NB4 (cell line): ENCODE measurements around the gene BMP7.
A peak's percentile ranks its signal among the peaks of the same experiment; 100 is the strongest.

Experiments
- DNase-seq: peaks from one replicate; pipeline ENCODE4 v3.0.0; 2010; ENCODE audit warnings: low read depth
- H3K4me3 ChIP-seq: one replicate; pipeline ENCODE4 v1.5.1; 2011; ENCODE audit warnings: mild to moderate bottlenecking, low read depth, low read length, moderate library complexity
- MYC ChIP-seq: IDR thresholded peaks from 2 replicates; pipeline ENCODE4 v1.6.1; 2011; ENCODE audit warnings: low read depth, low read length
- POLR2A ChIP-seq: IDR thresholded peaks from 2 replicates; pipeline ENCODE4 v1.6.1; 2011; ENCODE audit warnings: mild to moderate bottlenecking; ENCODE audit not compliant: insufficient read length; ENCODE audit errors: extremely low read depth
- TF ChIP-seq, protein P1 (sequence below): IDR thresholded peaks from 2 replicates; pipeline ENCODE4 v1.6.1; 2011; ENCODE audit warnings: low read depth, low read length
- TF ChIP-seq, protein P2 (sequence below): IDR thresholded peaks from one replicate; pipeline ENCODE4 v1.5.1; 2012; ENCODE audit warnings: low read depth, low read length

Gene BMP7

DNA sequence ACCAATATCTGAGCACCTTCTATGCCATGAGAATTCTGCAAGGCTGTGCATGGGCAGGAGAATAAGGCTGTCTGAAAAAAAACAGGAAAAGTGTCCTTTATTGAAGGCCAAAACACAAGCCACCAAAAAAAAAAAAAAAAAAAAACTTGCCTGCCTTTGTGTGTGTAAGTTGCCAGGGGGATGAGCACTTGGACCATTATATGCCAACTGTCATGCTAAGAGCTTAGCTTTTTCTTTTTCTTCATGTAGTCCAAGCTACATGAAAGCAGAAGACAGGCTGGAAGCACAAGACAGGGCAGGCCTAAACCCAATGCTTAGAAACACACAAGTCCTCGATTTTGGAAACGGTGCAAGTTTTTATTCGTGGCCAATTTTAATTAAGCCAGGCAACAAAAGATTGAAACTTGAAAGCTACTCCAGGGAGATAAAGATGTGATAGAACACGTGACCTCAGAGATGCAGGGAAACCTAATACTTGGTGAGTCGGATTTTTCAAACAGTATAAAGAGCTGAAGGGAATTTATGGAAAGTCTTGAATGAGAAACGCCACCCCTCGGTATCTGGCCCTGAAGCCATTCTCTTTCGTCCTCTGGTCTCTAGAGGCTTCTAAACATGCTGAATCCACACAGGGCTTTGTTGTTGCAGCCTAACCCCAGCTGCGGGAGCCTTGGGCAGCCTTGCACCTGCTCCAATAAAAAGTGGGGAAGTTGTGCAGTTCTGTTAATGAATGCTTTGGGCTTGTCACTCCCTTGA, 8.6 kb downstream of the BMP7 start:
- TF ChIP-seq POLR2A (no peak), MYC (no peak)
- TF ChIP-seq, protein P1, sequence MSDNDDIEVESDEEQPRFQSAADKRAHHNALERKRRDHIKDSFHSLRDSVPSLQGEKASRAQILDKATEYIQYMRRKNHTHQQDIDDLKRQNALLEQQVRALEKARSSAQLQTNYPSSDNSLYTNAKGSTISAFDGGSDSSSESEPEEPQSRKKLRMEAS, result peak; percentile 18; the same call in 1 of the 2 replicates
- TF ChIP-seq, protein P2, sequence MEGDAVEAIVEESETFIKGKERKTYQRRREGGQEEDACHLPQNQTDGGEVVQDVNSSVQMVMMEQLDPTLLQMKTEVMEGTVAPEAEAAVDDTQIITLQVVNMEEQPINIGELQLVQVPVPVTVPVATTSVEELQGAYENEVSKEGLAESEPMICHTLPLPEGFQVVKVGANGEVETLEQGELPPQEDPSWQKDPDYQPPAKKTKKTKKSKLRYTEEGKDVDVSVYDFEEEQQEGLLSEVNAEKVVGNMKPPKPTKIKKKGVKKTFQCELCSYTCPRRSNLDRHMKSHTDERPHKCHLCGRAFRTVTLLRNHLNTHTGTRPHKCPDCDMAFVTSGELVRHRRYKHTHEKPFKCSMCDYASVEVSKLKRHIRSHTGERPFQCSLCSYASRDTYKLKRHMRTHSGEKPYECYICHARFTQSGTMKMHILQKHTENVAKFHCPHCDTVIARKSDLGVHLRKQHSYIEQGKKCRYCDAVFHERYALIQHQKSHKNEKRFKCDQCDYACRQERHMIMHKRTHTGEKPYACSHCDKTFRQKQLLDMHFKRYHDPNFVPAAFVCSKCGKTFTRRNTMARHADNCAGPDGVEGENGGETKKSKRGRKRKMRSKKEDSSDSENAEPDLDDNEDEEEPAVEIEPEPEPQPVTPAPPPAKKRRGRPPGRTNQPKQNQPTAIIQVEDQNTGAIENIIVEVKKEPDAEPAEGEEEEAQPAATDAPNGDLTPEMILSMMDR, result no peak
- DNase-seq, result peak; percentile 68
- H3K4me3 ChIP-seq, result no peak overlapping the region

DNA sequence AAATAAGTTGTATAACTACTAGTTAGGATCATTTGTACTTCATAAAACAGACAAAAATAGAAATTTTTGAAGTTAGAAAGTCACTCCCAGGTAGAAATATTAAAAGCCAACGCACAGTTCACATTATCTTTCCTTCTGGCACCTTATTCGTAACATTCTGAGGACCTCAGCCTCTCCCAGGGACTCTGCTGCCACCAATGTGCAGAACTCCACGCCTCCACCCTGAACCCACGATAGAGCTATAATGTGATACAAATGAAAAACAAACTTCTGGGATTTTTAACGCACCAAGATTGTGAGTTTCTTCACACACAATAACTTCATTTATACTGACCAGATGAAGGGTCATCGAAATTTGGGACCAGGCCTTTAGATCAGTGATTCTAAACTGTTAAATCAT, 9.5 kb downstream of the BMP7 start:
- TF ChIP-seq, protein P1, result no peak
- no peak for DNase-seq
- H3K4me3 ChIP-seq, result no peak overlapping the region

DNA sequence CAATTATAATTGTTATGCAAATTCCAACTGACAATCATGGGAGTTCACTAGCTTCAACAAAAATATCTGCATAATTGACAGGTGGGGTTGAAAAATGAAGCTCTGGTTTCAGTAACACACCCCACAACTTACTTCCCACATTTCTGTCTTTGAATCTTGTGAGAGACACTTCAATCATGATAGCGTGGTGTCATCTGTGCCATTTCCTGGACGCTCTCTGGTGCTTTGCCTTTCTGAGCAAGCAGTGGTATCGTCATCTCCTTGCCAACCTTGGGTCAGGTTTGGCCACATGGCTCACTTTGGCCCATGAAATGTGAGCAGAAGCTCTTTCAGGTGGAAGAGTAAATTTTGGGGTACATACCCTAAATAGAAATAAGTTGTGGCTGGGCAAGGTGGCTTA, 10.2 kb downstream of the BMP7 start:
- TF ChIP-seq, protein P2, result no peak
- TF ChIP-seq, protein P1, result no peak
- TF ChIP-seq POLR2A (no peak), MYC (no peak)
- no peak overlapping the region for H3K4me3 ChIP-seq
- DNase-seq, result no peak

DNA sequence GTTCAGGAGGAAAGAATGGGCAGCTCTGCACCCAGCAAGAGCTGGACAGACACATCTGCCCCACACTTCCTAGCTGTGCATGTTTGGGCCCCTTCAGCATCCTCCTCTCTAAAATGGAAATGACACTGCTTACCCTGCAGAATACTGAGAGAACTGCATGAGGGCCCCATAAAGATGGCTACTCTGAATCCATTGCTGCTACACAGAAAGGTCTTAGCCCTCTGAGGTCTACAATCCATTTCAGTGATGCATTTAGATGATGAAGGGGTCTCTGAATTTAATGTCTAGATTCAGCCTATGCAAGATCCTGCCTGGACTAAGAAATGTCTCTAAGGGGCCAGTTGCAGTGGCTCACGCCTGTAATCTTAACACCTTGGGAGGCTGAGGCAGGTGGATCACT, 11.3 kb downstream of the BMP7 start:
- H3K4me3 ChIP-seq, result no peak overlapping the region
- no peak for DNase-seq
- TF ChIP-seq POLR2A (no peak), MYC (no peak)
- TF ChIP-seq, protein P2, result no peak
- TF ChIP-seq, protein P1, result no peak

DNA sequence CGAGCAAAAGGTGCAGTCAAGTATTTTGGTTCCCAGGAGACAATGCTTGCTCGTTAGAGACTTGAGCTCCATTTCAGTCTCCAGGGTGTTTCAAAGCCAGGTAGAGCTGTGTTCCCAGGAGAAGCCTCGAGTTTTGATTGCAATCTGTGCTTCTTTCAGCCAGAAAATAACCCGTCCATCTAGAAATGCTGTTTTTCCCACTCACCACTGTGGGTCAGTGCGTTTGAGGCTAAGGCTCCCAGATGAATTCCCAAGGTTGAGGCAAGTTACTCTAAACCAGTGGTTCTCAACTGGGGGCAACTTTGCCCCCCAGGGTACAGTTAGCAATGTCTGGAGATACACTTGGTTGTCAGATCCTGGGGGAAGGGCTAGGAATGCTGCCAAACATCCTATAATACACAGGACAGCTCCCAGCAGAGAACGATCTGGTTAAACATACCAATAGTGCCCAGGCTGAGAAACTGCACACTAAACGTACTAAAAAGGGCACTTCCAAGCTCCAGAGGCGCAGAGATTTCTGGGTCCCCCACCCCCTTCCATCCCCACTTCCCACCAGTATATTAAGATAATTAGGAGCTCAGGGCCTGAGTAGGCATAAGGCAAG, 13.8 kb downstream of the BMP7 start:
- DNase-seq, result no peak
- TF ChIP-seq, protein P1, result no peak
- TF ChIP-seq MYC, result no peak
- TF ChIP-seq, protein P2, result no peak
- no peak for TF ChIP-seq POLR2A
- H3K4me3 ChIP-seq, result no peak overlapping the region

DNA sequence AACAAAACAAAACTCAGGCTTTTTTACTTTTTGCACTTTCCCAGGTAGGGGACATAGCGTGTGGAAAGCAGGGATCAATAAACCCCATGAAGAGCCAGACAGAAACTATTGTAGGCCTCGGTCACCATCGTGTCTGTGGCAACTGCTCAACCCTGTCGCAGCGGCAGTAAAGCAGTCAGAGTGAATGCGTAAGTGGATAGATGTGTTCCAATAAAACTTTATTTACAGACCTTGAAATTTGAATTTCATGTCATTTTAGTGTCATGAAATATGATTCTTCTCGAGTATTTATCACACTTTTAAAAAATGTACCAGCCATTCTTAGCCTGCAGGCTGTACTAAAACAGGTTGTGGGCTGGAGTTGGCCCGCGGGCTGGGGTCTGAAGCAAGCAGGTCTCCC, 14.5 kb downstream of the BMP7 start:
- H3K4me3 ChIP-seq, result no peak overlapping the region
- TF ChIP-seq, protein P2, result no peak
- TF ChIP-seq POLR2A, result no peak
- no peak for TF ChIP-seq MYC
- no peak for DNase-seq
